Lower leg skin (tissue), 4 donors: Measurements from ENCODE around the gene IFNGR2. TPM values are rescaled to one million over a fixed set of nuclear protein-coding genes. Genes with fewer than 3 reads are reported as not detected.

Source experiments
- DNase-seq, 2 donors: peaks; one replicate each; pipeline ENCODE4 v3.0.0-alpha.2; 2019; ENCODE audit warnings: low spot score in 2 of 2
- H3K4me3 ChIP-seq: fragments of 200-600 bp; sonication (generic); 2 replicates; pipeline ENCODE4 v1.5.1; 2017; ENCODE audit warnings: mild to moderate bottlenecking, low read depth; ENCODE audit not compliant: poor library complexity, severe bottlenecking
- POLR2A ChIP-seq, 2 donors: fragments of 450-650 bp; IDR thresholded peaks; one replicate each; pipeline ENCODE4 v1.6.1; 2016 to 2017; ENCODE audit warnings: antibody characterized with exemption in 2 of 2, mild to moderate bottlenecking in 1 of 2, moderate library complexity in 1 of 2
- WGBS, 2 donors: methylation state at CpG; one replicate each; pipeline ENCODE4 v1.1.5; 2018; 5-methylcytosine and 5-hydroxymethylcytosine counted together
- intact Hi-C: fragments of 100-400 bp; cut with DNase I; formaldehyde crosslinking; loops from one replicate; pipeline ENCODE4 v1.15.0; 2023; ENCODE audit warnings: low total_unique reads
- total RNA-seq, 4 donors: library from RNA; depleted of rRNA; stranded (reverse); fragments of >200 nt; gene quantifications; one replicate each; pipeline ENCODE4 v1.1.0, GENCODE V29; 2016
- TF ChIP-seq, protein P1 (sequence below), 3 donors: fragments of 450-650 bp; IDR thresholded peaks; one replicate each; pipeline ENCODE4 v1.5.1; 2016; ENCODE audit warnings: antibody characterized with exemption in 3 of 3, mild to moderate bottlenecking in 3 of 3, moderate library complexity in 2 of 3

IFNGR2 gene
- total RNA-seq, 4 donors from 2014 or later: 46.7 to 74.1 (median 60.9) TPM

GRCh38 chr21:33367309-33367973 lies 35.8 kb upstream of the IFNGR2 start:
- DNase-seq: no peak
- TF ChIP-seq, protein P1, sequence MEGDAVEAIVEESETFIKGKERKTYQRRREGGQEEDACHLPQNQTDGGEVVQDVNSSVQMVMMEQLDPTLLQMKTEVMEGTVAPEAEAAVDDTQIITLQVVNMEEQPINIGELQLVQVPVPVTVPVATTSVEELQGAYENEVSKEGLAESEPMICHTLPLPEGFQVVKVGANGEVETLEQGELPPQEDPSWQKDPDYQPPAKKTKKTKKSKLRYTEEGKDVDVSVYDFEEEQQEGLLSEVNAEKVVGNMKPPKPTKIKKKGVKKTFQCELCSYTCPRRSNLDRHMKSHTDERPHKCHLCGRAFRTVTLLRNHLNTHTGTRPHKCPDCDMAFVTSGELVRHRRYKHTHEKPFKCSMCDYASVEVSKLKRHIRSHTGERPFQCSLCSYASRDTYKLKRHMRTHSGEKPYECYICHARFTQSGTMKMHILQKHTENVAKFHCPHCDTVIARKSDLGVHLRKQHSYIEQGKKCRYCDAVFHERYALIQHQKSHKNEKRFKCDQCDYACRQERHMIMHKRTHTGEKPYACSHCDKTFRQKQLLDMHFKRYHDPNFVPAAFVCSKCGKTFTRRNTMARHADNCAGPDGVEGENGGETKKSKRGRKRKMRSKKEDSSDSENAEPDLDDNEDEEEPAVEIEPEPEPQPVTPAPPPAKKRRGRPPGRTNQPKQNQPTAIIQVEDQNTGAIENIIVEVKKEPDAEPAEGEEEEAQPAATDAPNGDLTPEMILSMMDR (IDR thresholded peaks at IDR 0.05): no peak
- TF ChIP-seq POLR2A (IDR thresholded peaks at IDR 0.05): no peak
- intact Hi-C loops: loop anchor here (10.0 kb wide), 2 partner anchors 77 to 173 kb away; no protein-coding TSS in a partner anchor
- 82 to 84% methylated on average over 7 of the region's 7 CpGs for WGBS, 2 donors
- H3K4me3 ChIP-seq: no peak overlapping the region

GRCh38 chr21:33368124-33368523 lies 35.1 kb upstream of the IFNGR2 start:
- TF ChIP-seq, protein P1 (IDR thresholded peaks at IDR 0.05): no peak
- TF ChIP-seq POLR2A (IDR thresholded peaks at IDR 0.05): no peak
- no peak for DNase-seq
- no peak overlapping the region for H3K4me3 ChIP-seq
- intact Hi-C loops: loop anchor here (10.0 kb wide), 2 partner anchors 77 to 173 kb away; no protein-coding TSS in a partner anchor
- 88 to 89% methylated on average over 4 of the region's 4 CpGs for WGBS, 2 donors

DNA sequence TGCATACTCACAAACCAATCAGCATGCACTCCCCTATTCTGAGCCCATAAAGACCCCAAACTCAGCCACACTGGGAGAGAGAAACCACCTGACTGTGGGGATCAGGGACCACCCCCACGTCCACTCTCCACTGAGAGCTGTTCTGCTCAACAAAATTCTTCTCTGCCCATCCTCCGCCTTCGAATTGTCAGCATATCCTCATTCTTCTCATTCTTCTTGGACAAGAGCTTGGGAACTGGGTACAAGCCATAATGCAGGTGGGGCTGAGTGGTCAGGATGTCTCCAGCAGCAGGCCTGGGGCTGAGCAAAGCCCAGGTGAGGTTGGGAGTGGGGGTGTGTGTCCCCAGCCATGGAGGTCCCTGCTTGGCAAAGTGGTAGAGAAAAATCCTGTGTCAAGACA lies 34.6 kb upstream of the IFNGR2 start:
- no peak overlapping the region for H3K4me3 ChIP-seq
- 81 to 94% methylated on average over 3 of the region's 3 CpGs for WGBS, 2 donors
- intact Hi-C loops: loop anchor here (10.0 kb wide), 2 partner anchors 76 to 174 kb away; no protein-coding TSS in a partner anchor
- TF ChIP-seq, protein P1 (IDR thresholded peaks at IDR 0.05): no peak
- TF ChIP-seq POLR2A (IDR thresholded peaks at IDR 0.05): no peak
- DNase-seq: peak in 1 of 2 donors; percentile 42

GRCh38 chr21:33369586-33369985 lies 33.6 kb upstream of the IFNGR2 start:
- H3K4me3 ChIP-seq: no peak overlapping the region
- WGBS, 2 donors: 90 to 96% methylated on average over 1 of the region's 1 CpG
- DNase-seq: no peak
- intact Hi-C loops: loop anchor here (10.0 kb wide), 2 partner anchors 75 to 175 kb away; no protein-coding TSS in a partner anchor
- TF ChIP-seq, protein P1 (IDR thresholded peaks at IDR 0.05): no peak
- no peak for TF ChIP-seq POLR2A (IDR thresholded peaks at IDR 0.05)

GRCh38 chr21:33370305-33370704 lies 32.9 kb upstream of the IFNGR2 start:
- DNase-seq: peak in 1 of 2 donors; percentile 59
- intact Hi-C loops: no loop called here
- TF ChIP-seq, protein P1 (IDR thresholded peaks at IDR 0.05): no peak
- TF ChIP-seq POLR2A (IDR thresholded peaks at IDR 0.05): no peak
- H3K4me3 ChIP-seq: no peak overlapping the region
- WGBS, 2 donors: 100% methylated on average over 2 of the region's 2 CpGs
